CD1c-positive myeloid dendritic cell (primary cell): Measurements from ENCODE around the gene CDK14.
"Not testable (repeated sequence)": the region's sequence is repeated elsewhere in the genome, so short reads cannot be mapped to it uniquely, and the experiment has no call there.

Experiments used
- DNase-seq: peaks from one replicate; pipeline ENCODE4 v3.0.0-alpha.2; 2016; ENCODE audit errors: extremely low spot score

The CDK14 gene

GRCh38 chr7:90717296-90718060 is 121.4 kb downstream of the CDK14 start:
- no peak for DNase-seq

- DNase-seq, result no peak
These were observed 123.0 kb downstream of the CDK14 start for GRCh38 chr7:90719155-90719554.

GRCh38 chr7:90720984-90721760 is 125.1 kb downstream of the CDK14 start:
- no peak for DNase-seq

- no peak for DNase-seq
These were observed 125.8 kb downstream of the CDK14 start for GRCh38 chr7:90721869-90722431.

GRCh38 chr7:90723233-90723632 is 127.1 kb downstream of the CDK14 start:
- DNase-seq, result no peak

GRCh38 chr7:90723866-90724265 is 127.7 kb downstream of the CDK14 start:
- DNase-seq, result no peak

- no peak for DNase-seq
These were observed 130.0 kb downstream of the CDK14 start for GRCh38 chr7:90726120-90726519.

GRCh38 chr7:90726623-90727022 is 130.5 kb downstream of the CDK14 start:
- no peak for DNase-seq

- no peak for DNase-seq
These were observed 131.3 kb downstream of the CDK14 start for GRCh38 chr7:90727412-90727811.

GRCh38 chr7:90728568-90728967 is 132.4 kb downstream of the CDK14 start:
- no peak for DNase-seq

- DNase-seq, result not testable (repeated sequence)
These were observed 139.6 kb downstream of the CDK14 start for GRCh38 chr7:90735611-90736280.

- no peak for DNase-seq
These were observed 140.2 kb downstream of the CDK14 start for GRCh38 chr7:90736316-90736715.

- peak; percentile 52 for DNase-seq
These were observed 141.1 kb downstream of the CDK14 start for GRCh38 chr7:90736968-90737939.

- DNase-seq, result no peak
These were observed 142.1 kb downstream of the CDK14 start for GRCh38 chr7:90738249-90738648.

- DNase-seq, result no peak
These were observed 143.6 kb downstream of the CDK14 start for GRCh38 chr7:90739716-90740115.

- no peak for DNase-seq
These were observed 144.3 kb downstream of the CDK14 start for GRCh38 chr7:90740386-90740785.

- no peak for DNase-seq
These were observed 147.5 kb downstream of the CDK14 start for GRCh38 chr7:90743626-90744025.

GRCh38 chr7:90747516-90747915 is 151.4 kb downstream of the CDK14 start:
- no peak for DNase-seq

GRCh38 chr7:90749262-90749661 is 153.1 kb downstream of the CDK14 start:
- no peak for DNase-seq

GRCh38 chr7:90749774-90750173 is 153.7 kb downstream of the CDK14 start:
- DNase-seq, result no peak

GRCh38 chr7:90751595-90751994 is 155.5 kb downstream of the CDK14 start:
- no peak for DNase-seq
